CD4-positive, alpha-beta T cell treated with Interleukin-6 at 100 ng/mL for 8 hours (primary cell): ENCODE results near the gene FAM3B.
A peak's percentile ranks its signal among the peaks of the same experiment; 100 is the strongest.

Source experiments
- DNase-seq: peaks from one replicate; pipeline ENCODE4 v3.0.0-alpha.2; 2020; ENCODE audit warnings: mixed read lengths, low spot score

FAM3B gene

DNA sequence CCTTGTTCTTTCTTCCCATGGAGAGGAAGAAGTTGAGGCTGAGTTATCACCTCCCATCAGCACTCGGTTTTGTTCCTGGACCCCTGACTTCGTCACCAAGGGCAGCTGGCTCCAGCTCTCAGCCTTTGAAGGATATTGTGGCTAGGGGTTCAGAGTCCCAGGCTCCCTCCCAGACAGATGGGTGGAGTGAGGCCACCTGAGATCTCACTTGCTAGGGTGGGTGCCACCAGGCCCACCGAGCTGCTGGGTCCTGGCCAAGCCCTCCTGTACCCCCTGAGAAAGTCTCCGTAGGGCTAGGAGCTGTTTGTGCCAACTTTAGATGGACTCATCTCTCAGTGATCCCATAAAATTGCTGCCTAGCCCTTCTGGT, 52.1 kb downstream of the FAM3B start:
- no peak for DNase-seq

DNA sequence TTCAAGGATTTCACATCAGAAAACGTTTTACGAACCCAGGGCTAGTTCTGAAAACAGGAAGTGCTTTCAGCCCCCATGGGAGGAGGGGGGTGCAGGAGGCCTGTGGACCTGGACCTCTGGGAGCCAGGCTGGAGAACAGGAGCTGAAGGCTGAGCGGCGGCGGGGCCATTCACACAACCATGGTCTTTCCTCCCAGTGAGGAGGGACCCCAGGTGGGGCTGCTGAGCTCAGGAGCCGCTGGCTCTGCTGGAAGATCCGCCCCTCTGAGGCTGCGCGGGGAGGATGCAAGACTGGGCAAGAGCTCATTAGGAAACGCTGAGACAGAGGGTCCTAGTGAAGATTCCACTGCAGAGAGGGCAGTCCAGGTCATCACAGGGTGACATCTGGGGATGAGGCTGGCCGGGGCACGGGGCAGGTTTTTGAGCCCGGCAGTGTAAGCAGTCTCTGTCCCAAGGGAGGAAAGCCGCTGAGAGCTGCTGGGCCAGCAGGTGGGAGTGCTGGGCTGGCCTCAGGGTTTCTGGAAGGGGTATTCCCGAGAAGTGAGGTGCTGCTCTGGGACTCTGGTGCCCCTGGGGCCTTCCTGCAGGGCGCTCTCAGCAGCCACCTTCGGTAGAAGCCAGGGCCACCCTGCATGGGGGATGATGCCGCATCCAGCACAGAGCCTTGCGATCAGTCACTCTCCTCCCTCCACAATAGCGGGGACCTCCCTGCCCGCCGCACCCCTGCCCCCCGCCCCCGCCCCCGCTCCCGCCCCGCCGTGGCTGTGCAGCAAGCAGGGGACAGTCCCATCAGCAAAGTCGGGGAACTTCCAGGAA, 52.7 kb downstream of the FAM3B start:
- peak; percentile 31 for DNase-seq

DNA sequence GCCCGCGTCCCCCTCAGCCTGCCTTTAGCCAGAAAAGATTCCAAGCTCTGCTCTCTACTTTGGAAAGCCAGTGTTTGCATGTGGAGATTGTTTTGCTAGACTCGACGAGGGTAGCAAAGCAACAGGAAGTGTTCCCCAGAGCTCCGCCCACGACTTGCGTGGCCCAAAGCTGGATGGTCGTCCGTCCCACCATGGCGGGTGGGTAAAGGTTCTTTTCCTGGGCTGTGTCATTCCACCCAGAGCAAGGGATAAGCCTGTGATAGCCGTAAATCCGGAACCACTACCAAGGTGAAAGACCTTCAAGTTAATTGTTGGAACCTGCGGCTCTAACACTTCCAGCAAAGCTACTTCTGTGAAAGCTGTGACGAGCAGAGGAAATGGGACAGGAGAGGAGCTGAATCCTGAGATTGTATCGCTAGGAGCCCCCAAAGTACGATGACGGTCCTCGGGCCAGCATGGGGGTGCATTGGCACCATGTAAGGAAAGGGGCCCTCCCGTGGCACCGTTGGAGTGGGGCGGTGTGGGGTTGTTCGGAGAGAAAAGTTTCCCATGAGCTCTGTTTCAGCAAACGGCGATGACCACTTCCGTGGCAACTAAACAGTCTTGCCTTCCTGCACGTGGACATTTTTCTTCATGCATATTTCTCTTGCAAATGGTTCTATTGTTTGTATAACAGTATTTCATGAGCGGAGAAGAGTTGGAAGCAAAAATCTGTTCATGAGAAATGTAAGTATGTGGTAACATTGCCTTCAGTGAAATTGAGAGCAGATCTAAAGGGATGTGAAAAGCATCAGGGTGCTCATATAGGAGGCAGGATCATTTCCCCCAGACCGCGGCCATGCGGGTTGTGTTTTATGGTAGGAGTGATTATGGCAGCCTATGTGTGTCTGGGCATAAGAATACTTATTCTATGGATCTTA, 53.6 kb downstream of the FAM3B start:
- DNase-seq: peak; percentile 42

DNA sequence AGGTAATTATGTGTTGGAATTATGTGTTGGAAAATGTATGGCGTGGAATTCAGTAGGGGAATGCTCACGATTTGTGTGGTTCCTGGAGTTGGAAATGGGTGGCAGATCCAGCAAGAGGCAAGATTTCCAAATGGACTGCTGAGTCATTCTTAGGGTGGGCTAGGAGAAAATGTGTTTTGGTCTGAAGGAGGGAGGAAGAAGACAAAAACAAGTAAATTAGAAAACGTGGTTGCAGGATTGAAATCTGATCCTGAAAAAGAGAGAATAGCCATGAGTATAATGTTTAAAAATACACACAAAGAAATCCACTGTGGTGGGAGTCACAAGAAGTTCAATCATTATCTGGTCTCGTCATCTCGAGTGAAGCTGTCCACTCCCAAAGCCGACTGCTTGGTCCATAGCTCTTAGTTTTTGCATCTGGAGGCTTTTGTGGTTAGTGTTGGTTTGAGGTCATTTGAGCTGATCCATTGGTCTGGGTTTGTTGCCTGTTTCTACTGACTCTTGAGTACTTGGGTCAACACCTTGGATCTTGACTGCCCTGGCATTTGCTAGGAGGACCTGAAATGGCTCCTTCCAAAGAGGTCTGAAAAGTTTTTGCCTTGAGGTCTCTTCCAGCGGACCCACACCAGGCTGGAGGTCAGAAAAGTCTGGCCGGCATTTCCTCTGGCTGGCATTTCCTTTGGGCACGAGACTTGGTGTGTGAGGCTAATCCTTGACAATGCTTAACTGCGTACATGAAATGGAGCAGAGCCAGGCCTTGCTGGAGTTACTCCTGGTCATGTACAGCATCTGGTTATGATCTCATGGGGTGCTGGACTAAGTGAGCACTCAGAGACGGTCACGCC, 54.5 kb downstream of the FAM3B start:
- no peak for DNase-seq

DNA sequence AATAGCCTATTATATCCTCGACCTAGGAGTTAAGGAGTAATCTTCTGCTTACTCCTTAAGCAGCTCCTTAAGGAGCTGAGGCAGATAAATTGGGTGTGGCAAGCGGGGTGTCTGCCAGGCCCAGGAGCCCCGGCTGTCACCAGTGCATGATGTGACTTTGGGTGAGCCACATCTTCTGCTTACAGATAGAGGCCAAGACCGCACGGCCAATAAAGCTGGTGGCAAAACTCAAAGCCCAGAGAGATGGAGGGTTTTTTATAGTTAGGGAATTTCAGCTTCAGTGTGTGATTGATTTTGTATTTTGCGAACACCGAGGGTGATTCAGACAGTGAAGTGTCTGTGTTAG, 55.1 kb downstream of the FAM3B start:
- DNase-seq: no peak

DNA sequence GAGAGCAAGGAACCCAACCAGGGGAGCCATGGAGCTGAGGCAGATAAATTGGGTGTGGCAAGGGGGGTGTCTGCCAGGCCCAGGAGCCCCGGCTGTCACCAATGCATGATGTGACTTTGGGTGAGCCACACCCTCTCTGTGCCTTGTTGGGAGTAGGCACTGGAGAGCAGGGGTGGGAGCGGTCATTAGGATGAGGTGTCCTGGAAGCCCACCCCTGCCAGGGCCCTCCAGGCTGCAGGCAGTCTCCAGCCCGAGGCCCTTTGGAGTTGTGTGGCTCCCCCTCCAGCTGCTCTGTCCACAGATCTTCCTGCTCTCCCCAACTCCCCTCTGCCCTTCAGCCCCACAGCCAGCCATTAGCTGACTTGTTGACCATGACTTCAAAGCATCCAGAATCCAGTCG, 56.7 kb downstream of the FAM3B start:
- DNase-seq: no peak

DNA sequence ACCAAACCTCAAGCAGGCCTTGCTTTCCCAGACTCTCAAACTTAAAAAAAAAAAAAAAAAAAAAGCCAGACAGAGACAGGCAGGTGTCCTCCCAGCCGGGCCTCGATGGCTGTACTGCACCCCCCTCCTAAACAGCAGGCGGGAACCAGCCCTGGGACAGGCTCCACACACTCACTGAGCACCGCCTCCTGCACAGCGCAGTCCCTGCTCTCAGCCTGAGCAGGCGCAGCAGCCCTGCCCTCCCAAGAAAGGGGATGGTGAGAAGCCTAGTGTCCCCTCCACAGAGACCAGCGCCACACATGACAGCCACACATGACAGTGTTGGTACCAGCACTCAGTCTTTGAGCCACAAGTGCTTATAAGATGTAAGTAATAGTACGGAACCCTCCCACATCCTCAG, 57.2 kb downstream of the FAM3B start:
- no peak for DNase-seq

DNA sequence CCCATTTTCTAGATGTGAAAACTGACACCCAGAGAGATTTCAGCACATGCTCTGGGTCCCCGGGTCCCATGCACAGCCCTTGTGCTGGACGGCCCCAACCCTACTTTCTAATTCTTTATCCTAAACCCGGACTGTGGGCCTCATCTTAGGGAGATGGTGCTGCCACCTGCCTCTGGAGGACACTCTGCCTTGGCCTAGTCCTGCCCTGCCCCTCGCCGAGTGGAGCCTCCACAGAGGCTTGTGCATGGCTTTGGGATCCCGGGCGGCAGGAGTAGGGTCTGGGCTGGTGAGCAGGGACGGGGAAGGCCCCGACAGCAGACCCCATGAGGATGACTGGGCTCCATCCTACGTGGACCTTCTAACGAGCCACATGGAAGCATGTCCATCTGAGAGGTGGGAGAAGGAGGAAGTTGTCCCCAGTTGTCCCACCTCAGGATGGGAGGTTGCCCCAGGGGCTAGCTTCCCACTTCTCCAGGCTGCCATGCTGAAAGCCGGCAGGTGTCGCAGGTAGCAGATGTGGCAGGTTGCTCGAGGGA, 57.6 kb downstream of the FAM3B start:
- DNase-seq: no peak

DNA sequence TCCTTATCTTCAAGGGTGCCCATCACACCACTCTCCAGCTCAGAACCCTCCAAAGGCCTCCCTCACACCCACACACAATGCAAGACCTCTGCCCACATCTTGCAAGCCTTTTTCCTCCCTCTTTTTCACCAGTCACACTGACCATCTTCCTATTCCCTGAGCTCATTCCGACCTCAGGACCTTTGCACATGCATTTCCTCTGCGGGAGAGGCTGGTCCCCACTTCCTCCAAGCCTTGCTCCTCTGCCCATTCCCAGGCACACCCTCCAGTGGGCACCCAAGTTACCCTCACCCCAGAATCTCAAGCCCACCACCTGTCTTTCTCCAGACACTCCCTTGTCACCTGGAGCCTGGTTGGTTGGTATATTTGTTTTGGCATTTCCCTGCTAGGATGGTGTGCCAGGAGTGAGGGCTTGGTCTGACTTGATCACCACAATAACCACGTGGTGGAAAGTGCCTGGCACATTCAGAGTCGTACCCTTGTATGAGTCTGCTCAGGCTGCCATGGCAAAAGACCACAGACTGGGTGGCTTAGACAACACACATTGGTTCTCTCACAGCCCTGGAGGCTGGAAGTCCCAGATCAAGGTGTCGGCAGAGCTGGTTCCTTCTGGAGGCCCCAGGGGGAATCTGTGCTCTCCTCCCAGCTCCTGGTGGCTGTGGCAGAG, 58.4 kb downstream of the FAM3B start:
- no peak for DNase-seq

DNA sequence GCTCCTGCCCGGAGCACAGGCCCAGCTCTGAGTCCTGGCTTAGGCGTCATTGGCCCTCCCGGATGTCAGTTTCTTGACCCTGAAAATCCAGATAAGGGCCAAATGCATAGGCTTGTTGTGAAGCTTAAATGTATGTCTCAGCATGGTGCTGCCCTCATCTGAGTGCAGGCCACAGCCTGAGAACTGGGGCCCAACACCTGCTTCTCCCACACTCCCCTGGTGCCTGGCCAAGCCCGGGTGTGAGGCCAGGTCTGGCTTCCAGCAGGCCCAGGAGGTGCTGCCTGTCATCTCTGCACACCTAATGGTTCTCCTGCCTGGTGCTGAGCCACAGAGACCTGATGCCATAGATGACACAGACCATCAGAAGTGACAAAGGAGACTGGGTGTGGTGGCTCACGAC, 59.3 kb downstream of the FAM3B start:
- no peak for DNase-seq

DNA sequence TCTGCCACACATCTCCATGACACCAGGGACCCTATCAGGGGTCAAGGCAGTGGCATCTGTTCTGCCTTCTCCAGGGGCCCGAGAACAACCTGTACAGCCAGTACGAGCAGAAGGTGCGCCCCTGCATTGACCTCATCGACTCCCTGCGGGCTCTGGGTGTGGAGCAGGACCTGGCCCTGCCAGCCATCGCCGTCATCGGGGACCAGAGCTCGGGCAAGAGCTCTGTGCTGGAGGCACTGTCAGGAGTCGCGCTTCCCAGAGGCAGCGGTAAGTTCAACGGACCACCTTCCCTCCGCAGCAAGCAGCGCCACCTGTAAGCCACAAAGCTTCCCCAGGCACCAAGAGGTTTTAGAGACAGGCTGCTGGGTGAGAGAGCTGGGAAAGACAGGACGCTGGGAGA, 61.1 kb downstream of the FAM3B start:
- no peak for DNase-seq

DNA sequence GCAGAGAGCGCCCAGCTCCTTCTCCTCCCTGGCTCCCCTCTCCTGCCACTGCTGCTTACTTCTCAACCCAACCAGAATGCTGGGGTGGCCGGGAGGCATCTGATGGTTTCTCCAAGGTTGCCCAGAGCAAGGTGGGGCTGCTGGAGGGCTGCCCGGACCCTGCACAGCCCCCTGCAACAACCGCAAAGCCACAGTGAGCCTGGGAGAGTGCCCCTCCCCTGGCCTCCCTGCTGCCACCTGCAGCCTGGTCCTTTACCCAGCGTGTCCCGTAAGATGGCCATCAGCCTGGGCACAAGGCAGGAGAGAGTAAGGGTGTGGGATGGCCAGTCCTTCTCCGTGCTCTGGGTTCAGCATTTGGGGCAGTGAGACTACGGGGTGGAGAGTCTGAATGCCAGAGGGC, 62.2 kb downstream of the FAM3B start:
- DNase-seq: no peak

DNA sequence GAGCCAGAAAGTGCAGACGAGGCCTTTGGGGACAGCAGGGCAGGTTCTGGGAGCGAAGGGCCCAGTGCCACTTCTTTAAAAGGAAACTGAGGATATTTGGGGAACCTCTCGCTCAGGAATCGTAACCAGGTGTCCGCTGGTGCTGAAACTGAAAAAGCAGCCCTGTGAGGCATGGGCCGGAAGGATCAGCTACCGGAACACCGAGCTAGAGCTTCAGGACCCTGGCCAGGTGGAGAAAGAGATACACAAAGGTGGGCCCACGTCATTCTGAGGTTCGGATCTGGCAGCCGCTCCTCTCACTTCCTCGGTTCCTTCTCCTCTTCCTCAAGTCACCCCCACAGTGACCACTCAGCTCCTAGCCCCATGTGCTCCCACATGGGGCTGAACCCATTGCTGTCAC, 63.3 kb downstream of the FAM3B start:
- DNase-seq: no peak

DNA sequence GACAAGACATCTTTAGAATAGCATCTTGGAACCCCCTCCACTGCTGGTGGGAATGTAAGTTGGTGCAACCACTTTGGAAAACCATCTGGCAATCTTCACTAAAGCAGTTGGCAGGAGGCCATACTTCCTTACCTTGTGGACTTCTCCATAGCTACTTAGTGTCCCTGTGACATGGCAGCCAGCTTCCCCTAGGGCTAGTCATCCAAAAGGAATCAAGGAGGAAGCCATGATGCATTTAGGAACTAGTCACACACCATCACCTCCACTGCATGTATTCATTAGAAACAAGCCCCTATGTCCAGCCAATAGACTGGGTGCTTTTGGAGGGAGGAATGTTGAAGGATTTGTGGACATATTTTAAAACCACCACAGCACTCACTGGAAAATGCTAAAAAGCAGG, 65.1 kb downstream of the FAM3B start:
- no peak for DNase-seq

DNA sequence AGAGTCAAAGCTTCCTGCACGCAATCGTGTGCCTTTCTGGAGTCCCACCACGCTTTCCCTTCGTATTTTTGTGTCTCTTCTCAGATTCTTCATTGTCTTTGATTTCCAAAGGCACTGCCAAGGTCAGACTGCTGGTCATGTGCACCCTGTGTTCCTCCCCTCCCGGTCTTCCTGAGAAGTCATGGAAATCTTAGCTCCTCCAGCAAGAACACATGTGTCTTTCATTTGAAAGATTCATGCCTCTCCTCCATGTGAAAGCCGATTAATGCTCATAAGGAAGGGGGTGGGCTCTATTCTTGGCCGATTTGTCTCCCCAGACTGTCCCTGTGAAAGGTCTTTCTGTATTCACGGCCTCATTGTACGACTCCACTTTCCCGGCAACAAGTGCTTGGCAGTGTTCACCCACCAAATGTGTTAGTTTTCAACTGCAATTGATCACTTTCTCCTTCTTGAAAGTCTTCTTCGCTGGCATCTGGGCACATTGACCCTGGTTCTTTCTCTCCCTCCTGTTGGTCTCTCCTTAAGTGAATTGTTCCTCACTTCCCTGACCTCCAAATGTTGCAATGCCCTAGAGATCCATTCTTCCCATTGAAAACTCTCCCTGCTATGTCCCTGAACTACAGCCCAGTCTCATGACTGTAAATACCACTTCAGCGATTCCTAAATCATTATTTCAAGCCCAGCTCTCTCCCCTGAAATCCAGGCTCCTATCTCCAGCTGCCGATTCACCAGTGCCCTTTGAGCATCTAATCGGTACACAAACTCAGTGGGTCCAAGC, 70.6 kb downstream of the FAM3B start:
- no peak for DNase-seq

DNA sequence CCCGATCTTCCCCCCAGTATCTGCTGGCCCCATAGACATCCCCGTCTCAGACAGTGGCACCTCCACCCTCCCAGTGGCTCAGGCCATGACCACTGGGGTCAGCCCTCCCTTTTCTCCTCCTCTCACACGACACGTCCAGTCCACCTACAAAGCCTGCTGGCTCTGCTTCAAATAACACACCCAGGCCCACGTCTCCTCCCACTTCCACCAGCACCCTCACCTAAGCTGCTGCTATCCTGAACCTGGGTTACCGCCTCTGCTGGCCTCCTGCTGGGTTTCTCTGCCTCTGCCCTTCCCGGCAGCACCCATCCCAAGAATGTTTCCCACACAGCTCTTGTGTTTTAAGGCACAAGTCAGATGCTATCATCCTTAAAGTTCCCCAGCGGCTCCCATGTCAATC, 71.2 kb downstream of the FAM3B start:
- DNase-seq: no peak

DNA sequence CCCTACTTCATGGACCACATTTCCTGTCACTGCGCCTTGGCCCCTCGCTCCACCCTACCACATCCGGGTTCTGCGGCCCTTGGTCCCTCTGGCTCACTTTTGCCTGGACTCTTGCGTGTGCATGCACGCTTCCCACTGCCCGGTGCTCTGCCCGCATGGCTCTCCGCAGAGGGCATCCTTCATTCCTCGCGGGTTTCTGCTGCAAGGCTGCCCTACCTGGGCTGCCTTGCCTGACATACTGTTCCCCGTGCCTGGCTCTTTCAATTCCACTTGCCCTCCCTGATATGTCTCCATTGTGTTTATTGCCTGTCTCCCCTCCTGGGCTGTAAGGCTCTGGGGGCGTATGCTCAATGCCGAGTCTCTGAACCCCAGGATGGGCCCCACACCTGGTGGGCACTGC, 71.7 kb downstream of the FAM3B start:
- no peak for DNase-seq

DNA sequence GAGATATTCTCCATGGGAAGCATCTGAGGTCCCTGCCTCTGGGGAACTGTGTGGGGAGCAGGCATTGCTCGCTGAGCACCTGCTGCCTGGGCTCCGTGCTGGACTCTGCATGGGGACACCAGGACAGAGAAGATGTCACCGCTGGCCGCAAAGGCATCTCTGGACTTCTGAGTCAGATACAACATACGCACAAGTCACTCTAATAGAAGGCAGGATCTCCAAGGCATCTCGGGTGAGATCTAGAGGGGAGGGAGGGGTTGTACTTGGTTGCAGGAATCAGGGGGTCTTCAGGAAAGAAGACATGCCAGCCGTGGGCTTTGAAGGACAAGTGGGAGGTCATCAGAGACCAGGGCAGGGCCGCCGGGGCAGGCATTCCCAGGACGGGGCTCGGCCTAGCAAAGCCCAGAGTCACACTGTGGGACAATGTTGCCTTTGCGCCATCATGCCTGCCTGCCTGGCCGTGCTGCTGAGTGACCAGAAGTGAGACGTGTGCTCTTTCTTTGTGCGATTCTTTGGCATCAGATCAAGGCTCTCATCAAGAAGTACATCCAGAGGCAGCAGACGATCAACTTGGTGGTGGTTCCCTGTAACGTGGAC, 73.5 kb downstream of the FAM3B start:
- no peak for DNase-seq

DNA sequence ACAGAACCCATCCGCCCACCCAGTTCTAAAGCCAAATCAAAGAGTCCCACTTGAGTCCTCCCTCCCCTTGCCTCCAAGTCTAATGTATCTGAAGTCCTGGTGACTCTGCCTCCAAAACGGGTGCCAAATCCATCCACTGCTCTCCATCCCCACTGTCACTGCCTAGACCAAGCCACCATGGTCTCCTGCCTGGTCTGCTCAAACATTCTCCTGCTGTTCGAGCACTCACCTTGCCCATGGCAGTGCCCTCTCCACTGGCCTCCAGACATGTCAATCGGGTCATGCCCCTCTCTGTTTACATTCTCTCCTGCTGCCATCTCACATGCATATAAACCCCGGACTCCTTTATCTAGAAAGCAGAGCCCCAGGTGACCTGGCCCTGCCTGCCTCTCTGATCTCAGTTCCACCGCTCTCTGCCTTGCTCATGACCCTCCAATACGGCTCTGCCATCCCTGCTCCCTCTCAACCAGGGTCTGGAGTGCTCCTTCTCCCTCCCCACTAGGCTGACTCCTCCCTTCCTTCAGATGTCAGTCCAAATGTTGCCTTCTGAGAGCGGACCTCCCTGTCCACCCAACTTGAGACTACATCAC, 77.4 kb downstream of the FAM3B start:
- DNase-seq: no peak

DNA sequence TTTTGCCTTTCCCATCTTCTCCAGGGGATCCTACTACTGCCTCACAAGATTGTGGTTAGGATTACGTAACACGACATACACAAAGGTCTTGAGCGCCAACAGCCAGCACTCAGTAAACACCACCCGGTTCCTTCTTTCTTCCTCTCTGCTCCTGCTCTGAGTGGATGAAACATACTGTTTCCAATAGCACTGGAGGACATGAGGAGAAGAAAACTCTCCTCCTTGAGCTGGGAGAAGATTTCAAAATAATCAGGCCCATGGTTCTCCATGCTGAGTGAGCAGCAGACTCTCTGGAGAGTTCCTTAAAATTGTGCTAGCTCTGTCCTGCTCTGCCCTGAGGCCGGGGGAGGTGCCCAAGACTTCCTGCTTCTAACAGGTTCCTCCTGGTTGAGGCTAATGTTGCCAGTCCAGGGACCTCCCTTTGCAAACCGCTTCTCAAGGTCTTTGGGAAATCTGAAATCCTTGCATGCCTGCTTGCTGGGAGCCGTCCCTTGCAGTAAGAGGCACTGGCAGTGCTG, 80.0 kb downstream of the FAM3B start:
- DNase-seq: no peak
